Gastrocnemius medialis (tissue), 4 donors: ENCODE results near the gene PRPF40A. TPM values are rescaled to one million over a fixed set of nuclear protein-coding genes. Genes with fewer than 3 reads are reported as not detected.

Experiments
- ATAC-seq, 2 donors: fragments of 150-250 bp; one replicate each; pipeline ENCODE4 v1.9.1; 2016
- DNase-seq, 2 donors: peaks; one replicate each; pipeline ENCODE4 v3.0.0-alpha.2; 2019
- H3K27ac ChIP-seq, 4 donors: fragments of 200-600 bp; sonication (generic); 1 replicate in 1 of 4; 2 replicates in 3 of 4; pipeline ENCODE4 v1.5.1; 2016 to 2018; ENCODE audit warnings: mild to moderate bottlenecking in 2 of 4, moderate library complexity in 1 of 4
- H3K27me3 ChIP-seq, 3 donors: fragments of 200-600 bp; sonication (generic) in 2 of 3; 1 replicate in 1 of 3; 2 replicates in 2 of 3; pipeline versions ENCODE4 v1.5.1 to v1.6.0; 2016 to 2019; ENCODE audit warnings: mild to moderate bottlenecking in 1 of 3, moderate library complexity in 1 of 3
- H3K36me3 ChIP-seq, 2 donors: fragments of 200-600 bp; sonication (generic) in 1 of 2; one replicate each; pipeline ENCODE4 v1.5.1; 2017 to 2018
- H3K4me1 ChIP-seq, 2 donors: fragments of 200-600 bp; sonication (generic) in 1 of 2; one replicate each; pipeline ENCODE4 v1.5.1; 2016 to 2017; ENCODE audit warnings: mild to moderate bottlenecking in 2 of 2
- H3K4me3 ChIP-seq, 4 donors: fragments of 200-600 bp; sonication (generic) in 3 of 4; 1 replicate in 1 of 4; 2 replicates in 3 of 4; pipeline ENCODE4 v1.5.1; 2016 to 2019; ENCODE audit warnings: mild to moderate bottlenecking in 2 of 4
- H3K9me3 ChIP-seq, 3 donors: fragments of 200-600 bp; sonication (generic) in 2 of 3; 1 replicate in 1 of 3; 2 replicates in 2 of 3; pipeline ENCODE4 v1.5.1; 2016 to 2019
- CTCF ChIP-seq, 5 experiments: fragments of 450-650 bp in 3 of 5; fragments of 200-600 bp in 2 of 5; sonication (generic) in 2 of 5; IDR thresholded peaks in 4 of 5; conservative IDR thresholded peaks in 1 of 5; 1 replicate in 4 of 5; 2 replicates in 1 of 5; pipeline ENCODE4 v1.5.1; 2016 to 2019; ENCODE audit warnings: antibody characterized with exemption in 5 of 5, mild to moderate bottlenecking in 3 of 5, moderate library complexity in 3 of 5
- POLR2A ChIP-seq, 2 donors: fragments of 450-650 bp; IDR thresholded peaks; one replicate each; pipeline ENCODE4 v1.6.1; 2017; ENCODE audit warnings: antibody characterized with exemption in 2 of 2, mild to moderate bottlenecking in 2 of 2, moderate library complexity in 2 of 2
- in situ Hi-C, 4 donors: fragments of 200-750 bp; cut with MboI; loops; one replicate each; pipeline versions ENCODE4 v1.15.0 to v1.8.0; 2017; ENCODE audit warnings: low sequenced_read_pairs in 4 of 4
- intact Hi-C: fragments of 100-400 bp; cut with DNase I; formaldehyde crosslinking; loops from one replicate; pipeline ENCODE4 v1.15.1; 2023; ENCODE audit warnings: low total_unique reads
- total RNA-seq, 4 donors: library from RNA; depleted of rRNA; stranded (reverse); fragments of >200 nt; gene quantifications; one replicate each; pipeline versions ENCODE4 v1.1.0 to v1.2.3, GENCODE V29; 2016

Gene PRPF40A
- total RNA-seq, 4 donors from 2014 or later, result 65.3 to 78.0 (median 69.9) TPM

- TF ChIP-seq POLR2A (IDR thresholded peaks at IDR 0.05) (no peak), CTCF (IDR thresholded peaks at IDR 0.05 in 4 of 5, conservative IDR thresholded peaks at IDR 0.05 in 1 of 5) (no peak)
- peaks cover 9 to 96% of the 10 kb centered on the region in 2 donors for H3K36me3 ChIP-seq
- no peaks in the 10 kb centered on the region for H3K9me3 ChIP-seq
- H3K27ac ChIP-seq, result no peak overlapping the region
- no peak overlapping the region for H3K4me3 ChIP-seq
- in situ Hi-C loops, result no loop called here
- intact Hi-C loops, result no loop called here
- DNase-seq, result no peak
- no peaks in the 10 kb centered on the region for H3K4me1 ChIP-seq
- no peaks in the 10 kb centered on the region for H3K27me3 ChIP-seq
- ATAC-seq, result no peak
These were observed 52.5 kb downstream of the PRPF40A start for GRCh38 chr2:152664725-152665124.

GRCh38 chr2:152661076-152661475 lies 56.2 kb downstream of the PRPF40A start:
- Histone ChIP-seq H3K27ac (no peak overlapping the region), H3K36me3 (peaks cover 3 to 96% of the 10 kb centered on the region in 2 donors), H3K4me3 (no peak overlapping the region), H3K4me1 (no peaks in the 10 kb centered on the region), H3K27me3 (no peaks in the 10 kb centered on the region), H3K9me3 (no peaks in the 10 kb centered on the region)
- no peak for ATAC-seq
- TF ChIP-seq CTCF (IDR thresholded peaks at IDR 0.05 in 4 of 5, conservative IDR thresholded peaks at IDR 0.05 in 1 of 5), result no peak
- intact Hi-C loops (no loop called here), in situ Hi-C loops (no loop called here)
- DNase-seq, result no peak

GRCh38 chr2:152658221-152658620 lies 59.0 kb downstream of the PRPF40A start:
- in situ Hi-C loops, result no loop called here
- DNase-seq, result no peak
- no peaks in the 10 kb centered on the region for H3K4me1 ChIP-seq
- no peaks in the 10 kb centered on the region for H3K9me3 ChIP-seq
- no peak overlapping the region for H3K4me3 ChIP-seq
- no peak overlapping the region for H3K27ac ChIP-seq
- TF ChIP-seq POLR2A (IDR thresholded peaks at IDR 0.05) (no peak), CTCF (IDR thresholded peaks at IDR 0.05 in 4 of 5, conservative IDR thresholded peaks at IDR 0.05 in 1 of 5) (no peak)
- H3K27me3 ChIP-seq, result no peaks in the 10 kb centered on the region
- peaks cover 3 to 92% of the 10 kb centered on the region in 2 donors for H3K36me3 ChIP-seq
- intact Hi-C loops, result no loop called here
- ATAC-seq, result no peak

GRCh38 chr2:152657043-152657442 lies 60.2 kb downstream of the PRPF40A start:
- DNase-seq (no peak), ATAC-seq (no peak)
- Histone ChIP-seq H3K27ac (no peak overlapping the region), H3K4me3 (no peak overlapping the region), H3K36me3 (peaks cover 3 to 81% of the 10 kb centered on the region in 2 donors), H3K27me3 (no peaks in the 10 kb centered on the region), H3K4me1 (no peaks in the 10 kb centered on the region), H3K9me3 (no peaks in the 10 kb centered on the region)
- intact Hi-C loops (no loop called here), in situ Hi-C loops (no loop called here)
- no peak for TF ChIP-seq POLR2A (IDR thresholded peaks at IDR 0.05)
- no peak for TF ChIP-seq CTCF (IDR thresholded peaks at IDR 0.05 in 4 of 5, conservative IDR thresholded peaks at IDR 0.05 in 1 of 5)

GRCh38 chr2:152655880-152656279 lies 61.4 kb downstream of the PRPF40A start:
- peaks cover 0 to 74% of the 10 kb centered on the region in 2 donors for H3K36me3 ChIP-seq
- H3K4me3 ChIP-seq, result no peak overlapping the region
- no peaks in the 10 kb centered on the region for H3K9me3 ChIP-seq
- no peaks in the 10 kb centered on the region for H3K27me3 ChIP-seq
- intact Hi-C loops, result no loop called here
- no peaks in the 10 kb centered on the region for H3K4me1 ChIP-seq
- no peak for ATAC-seq
- DNase-seq, result no peak
- in situ Hi-C loops, result no loop called here
- TF ChIP-seq CTCF (IDR thresholded peaks at IDR 0.05 in 4 of 5, conservative IDR thresholded peaks at IDR 0.05 in 1 of 5) (no peak), POLR2A (IDR thresholded peaks at IDR 0.05) (no peak)
- no peak overlapping the region for H3K27ac ChIP-seq
